NOMO-1 (cell line): ENCODE measurements around the gene PSKH1.
A peak's percentile ranks its signal among the peaks of the same experiment; 100 is the strongest.

Experiments used
- DNase-seq, 2 experiments: peaks; one replicate each; lab custom pipeline; 2025; ENCODE audit not compliant: unreplicated experiment in 2 of 2; lab: John Stamatoyannopoulos, UW

PSKH1 gene

GRCh38 chr16:67922740-67923139, 29.7 kb downstream of the PSKH1 start:
- DNase-seq: no peak

GRCh38 chr16:67923414-67924116, 30.5 kb downstream of the PSKH1 start:
- no peak for DNase-seq

DNA sequence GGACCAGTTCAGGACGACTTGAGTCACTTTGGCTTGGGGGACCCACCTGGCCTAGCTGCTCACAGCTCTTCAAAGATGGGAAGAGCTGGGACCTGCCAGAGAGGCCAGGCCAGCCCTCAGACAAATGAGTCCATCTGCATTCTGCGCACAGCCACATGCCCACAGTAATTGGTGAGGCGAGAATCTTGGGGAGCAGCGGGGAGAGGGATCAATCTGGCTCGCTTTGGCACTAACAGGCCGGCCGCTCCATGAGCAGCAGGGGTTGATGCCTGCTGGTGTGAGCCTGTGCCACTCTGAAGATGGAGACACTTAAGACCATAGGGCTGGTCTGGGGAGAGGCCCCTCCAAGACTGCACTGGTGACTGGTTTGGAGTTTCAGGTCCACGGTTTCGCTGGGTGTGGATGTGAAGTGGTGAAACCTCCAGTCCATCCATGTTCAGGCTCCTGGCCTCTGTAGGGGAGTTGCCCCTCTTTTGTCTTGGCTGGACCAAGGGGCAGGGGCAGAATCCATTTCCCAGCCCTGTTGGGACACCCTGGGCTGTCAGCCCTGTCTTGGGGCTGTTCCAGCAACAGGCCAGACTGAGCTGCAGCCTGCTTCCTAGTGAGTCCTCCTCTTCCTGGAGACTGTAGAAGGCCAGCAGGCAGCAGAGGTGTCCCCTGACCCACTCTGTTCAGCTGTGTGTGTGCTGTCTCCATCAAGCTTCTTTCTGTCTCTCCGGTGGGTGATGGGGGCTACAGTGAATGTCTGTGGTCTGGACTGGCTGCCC, 31.3 kb downstream of the PSKH1 start:
- no peak for DNase-seq

DNA sequence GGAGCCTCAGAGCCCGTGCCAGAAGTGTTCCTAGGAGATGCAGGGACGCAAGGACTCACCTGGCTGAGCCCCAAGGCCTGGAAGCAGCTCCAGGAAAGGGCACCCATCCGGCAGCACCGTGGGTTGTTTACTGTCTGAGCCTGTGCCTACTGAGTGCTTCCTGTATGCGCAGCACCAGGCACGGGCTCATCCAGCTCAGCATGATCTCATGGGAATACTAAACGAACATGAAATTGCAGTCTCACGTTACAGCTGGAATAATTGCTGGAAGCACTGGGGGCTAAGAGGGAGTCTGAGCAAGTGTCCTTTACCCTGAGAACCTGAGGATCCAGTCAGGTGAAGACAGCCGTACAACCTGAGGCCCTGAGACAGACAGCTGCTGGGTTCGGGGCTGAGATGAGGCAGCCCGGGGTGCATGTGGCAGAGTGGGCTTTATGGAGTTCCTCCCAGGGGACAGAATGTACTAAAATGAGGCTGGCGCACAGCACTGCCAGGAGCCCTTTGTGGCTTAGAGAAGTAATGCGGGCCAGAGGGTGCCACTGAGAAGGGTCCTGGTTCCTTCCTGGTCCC, 33.2 kb downstream of the PSKH1 start:
- no peak for DNase-seq

- DNase-seq: no peak
Observed at GRCh38 chr16:67927131-67927941, 34.3 kb downstream of the PSKH1 start.

- DNase-seq: no peak
Observed at GRCh38 chr16:67928147-67928546, 35.1 kb downstream of the PSKH1 start.

- DNase-seq: peak; percentile 15 to 68
Observed at GRCh38 chr16:67928561-67929364, 35.7 kb downstream of the PSKH1 start.

DNA sequence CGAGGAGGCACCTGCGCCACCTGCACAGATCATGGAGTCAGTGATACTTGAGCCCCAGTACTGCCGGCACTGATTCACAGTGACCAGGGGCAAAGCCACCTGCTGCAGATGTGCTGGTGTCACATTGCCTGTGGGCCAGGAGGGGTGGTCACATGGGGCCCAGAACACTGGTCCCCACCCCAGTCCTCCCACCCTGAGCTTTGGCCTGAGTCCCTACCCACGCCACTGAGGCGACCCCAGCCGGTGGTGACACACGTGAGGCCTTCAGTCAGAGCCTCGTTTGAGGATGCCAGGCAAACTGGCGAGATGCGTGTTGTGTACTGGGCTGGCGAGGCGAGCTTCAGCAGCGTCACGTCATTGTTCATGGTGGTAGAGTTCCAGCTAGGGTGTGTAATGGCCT, 37.1 kb downstream of the PSKH1 start:
- no peak for DNase-seq

- no peak for DNase-seq
Observed at GRCh38 chr16:67930678-67931211, 37.7 kb downstream of the PSKH1 start.

GRCh38 chr16:67931712-67932461, 38.8 kb downstream of the PSKH1 start, which contains the start of gene CTRL:
Gene CTRL (minus strand): TSS chr16:67931862. CDS start chr16:67931852, 10 bp downstream.
- no peak for DNase-seq

- no peak for DNase-seq
Observed at GRCh38 chr16:67932462-67932840, 39.4 kb downstream of the PSKH1 start.

DNA sequence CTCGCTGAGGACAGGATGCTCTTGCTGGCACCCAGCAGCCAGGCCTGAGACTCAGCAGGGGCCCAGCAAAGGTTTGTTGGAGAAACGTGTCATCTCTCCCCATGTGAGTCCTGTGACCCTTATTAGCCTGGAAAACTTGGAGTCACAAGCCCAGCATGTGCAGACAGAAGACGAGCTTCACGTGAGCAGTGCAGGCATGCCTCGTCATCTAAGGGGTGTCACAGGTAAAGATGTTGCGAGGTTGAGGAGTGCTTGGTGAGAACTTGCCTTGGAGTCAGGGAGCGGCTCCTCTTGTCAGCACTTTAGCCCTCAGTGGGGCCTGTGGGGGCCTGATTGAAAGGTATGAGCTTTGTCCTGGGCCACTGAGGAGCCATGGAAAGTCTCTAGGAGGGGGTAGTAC, 40.8 kb downstream of the PSKH1 start:
- DNase-seq: no peak

- DNase-seq: no peak
Observed at GRCh38 chr16:67934306-67935100, 41.4 kb downstream of the PSKH1 start.

DNA sequence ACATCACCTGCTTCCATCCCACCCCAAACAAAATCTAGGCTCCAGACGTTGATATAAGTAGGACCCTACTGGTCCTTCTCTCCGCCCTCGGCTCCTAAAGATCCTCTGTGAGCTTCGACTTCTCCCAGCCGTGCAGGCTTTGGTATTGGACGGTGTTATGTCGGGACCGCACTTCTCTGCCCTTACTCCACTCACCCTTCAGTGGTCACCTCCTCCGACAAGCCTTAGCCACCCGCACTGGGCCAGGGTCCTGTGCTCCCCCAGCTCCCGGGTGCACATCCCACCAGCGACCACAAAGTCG, 42.0 kb downstream of the PSKH1 start:
- DNase-seq: no peak

- peak; percentile 95 to 96 for DNase-seq
Observed at GRCh38 chr16:67935402-67936123, 42.5 kb downstream of the PSKH1 start.

DNA sequence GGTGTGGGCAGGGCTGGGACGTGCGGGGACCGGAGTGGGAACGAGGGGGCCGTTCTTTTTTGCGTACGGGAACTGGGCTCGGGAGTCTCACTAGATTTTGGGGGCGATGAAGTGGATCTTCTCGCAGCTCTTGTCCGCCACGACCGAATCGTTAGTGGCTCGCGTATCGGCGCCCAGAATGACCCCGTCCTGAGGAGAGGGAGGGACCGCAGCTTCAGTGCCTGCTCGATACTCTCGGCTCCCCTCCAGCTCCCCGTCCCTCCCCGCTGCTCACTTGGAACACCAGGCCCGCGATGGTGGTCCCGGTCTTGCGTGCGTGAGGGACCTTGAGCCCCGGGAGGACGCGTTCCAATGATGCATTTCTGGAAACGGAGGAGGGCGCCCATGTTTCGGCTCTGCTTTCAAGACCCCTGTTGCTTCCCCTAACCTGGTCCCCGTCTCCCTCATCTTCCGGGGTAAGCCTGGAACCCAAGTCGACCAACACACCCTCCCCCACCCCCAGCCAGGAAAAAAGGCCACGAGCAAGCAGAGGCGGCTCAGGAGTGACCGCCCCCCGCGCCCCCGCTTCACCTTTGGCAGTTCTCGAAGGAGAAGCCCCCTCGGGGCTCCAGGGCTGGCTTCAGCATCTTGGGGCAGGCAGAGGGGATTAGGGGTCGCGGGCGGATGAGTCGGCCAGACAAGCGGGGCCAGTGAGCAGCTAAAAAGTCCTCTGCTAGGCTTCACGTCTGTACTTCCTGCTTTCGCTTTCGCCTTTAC, 43.2 kb downstream of the PSKH1 start, which contains the start of gene PSMB10:
Gene PSMB10, minus strand, starts transcription at position 727 of the 756 bp plus-strand sequence. Its CDS starts 101 bp downstream, at position 626.
- no peak for DNase-seq
